Measurements from ENCODE around the gene AR.

The AR gene

GRCh38 chrX:67730296-67730695 is 186.5 kb downstream of the AR start:
- no peak for DNase-seq

GRCh38 chrX:67731061-67731460 is 187.2 kb downstream of the AR start:
- no peak for DNase-seq

GRCh38 chrX:67732864-67733263 is 189.0 kb downstream of the AR start:
- DNase-seq: no peak

- no peak for DNase-seq
These were observed 190.4 kb downstream of the AR start for GRCh38 chrX:67734111-67734753.

- no peak for DNase-seq
These were observed 205.7 kb downstream of the AR start for GRCh38 chrX:67749536-67749935.

GRCh38 chrX:67750694-67751093 is 206.9 kb downstream of the AR start:
- DNase-seq: no peak

- no peak for DNase-seq
These were observed 215.2 kb downstream of the AR start for GRCh38 chrX:67759018-67759417.

GRCh38 chrX:67777148-67777547 is 233.3 kb downstream of the AR start:
- DNase-seq: no peak

- DNase-seq: no peak
These were observed 235.3 kb downstream of the AR start for GRCh38 chrX:67779099-67779498.
